T-helper 2 cell treated with Interferon-gamma antibody and Interleukin-4, amounts not matched to agents 100 ng/mL and 5 ng/mL, for 36 hours (primary cell): ENCODE results near the gene MLXIP. TPM values are rescaled to one million over a fixed set of nuclear protein-coding genes. Genes with fewer than 3 reads are reported as not detected.
"Not testable (repeated sequence)": the region's sequence is repeated elsewhere in the genome, so short reads cannot be mapped to it uniquely, and the experiment has no call there.

Source experiments
- intact Hi-C: fragments of 100-400 bp; cut with micrococcal nuclease; formaldehyde crosslinking; loops from one replicate; pipeline ENCODE4 v1.15.1; 2023
- total RNA-seq: library from RNA; stranded (reverse); gene quantifications from 2 replicates; pipeline ENCODE4 v1.2.3, GENCODE V29; 2022

MLXIP gene
- total RNA-seq, 1 donor from 2014 or later = 44.7 TPM

- intact Hi-C loops = no loop called here
These were observed 27.2 kb upstream of the MLXIP start for GRCh38 chr12:122051231-122051876.

GRCh38 chr12:122052285-122052684 lies 26.3 kb upstream of the MLXIP start:
- intact Hi-C loops = no loop called here

GRCh38 chr12:122054842-122055520 lies 23.6 kb upstream of the MLXIP start:
- intact Hi-C loops = loop anchor here (1.0 kb wide), 3 partner anchors 23 to 136 kb away; partner anchors contain the start of gene MLXIP

- intact Hi-C loops = not testable (repeated sequence)
These were observed 22.1 kb upstream of the MLXIP start for GRCh38 chr12:122056406-122056805.

- intact Hi-C loops = no loop called here
These were observed 21.4 kb upstream of the MLXIP start for GRCh38 chr12:122057007-122057735.

GRCh38 chr12:122057769-122058168 lies 20.8 kb upstream of the MLXIP start:
- intact Hi-C loops = no loop called here

GRCh38 chr12:122058549-122059149 lies 19.9 kb upstream of the MLXIP start:
- intact Hi-C loops = no loop called here

GRCh38 chr12:122059203-122059960 lies 19.2 kb upstream of the MLXIP start:
- intact Hi-C loops = no loop called here

GRCh38 chr12:122060081-122060501 lies 18.5 kb upstream of the MLXIP start:
- intact Hi-C loops = no loop called here

- intact Hi-C loops = no loop called here
These were observed 17.3 kb upstream of the MLXIP start for GRCh38 chr12:122061253-122061652.

GRCh38 chr12:122062832-122063693 lies 15.5 kb upstream of the MLXIP start:
- intact Hi-C loops = no loop called here

GRCh38 chr12:122063694-122064024 lies 14.9 kb upstream of the MLXIP start:
- intact Hi-C loops = no loop called here

- intact Hi-C loops = no loop called here
These were observed 14.4 kb upstream of the MLXIP start for GRCh38 chr12:122064025-122064777.

- intact Hi-C loops = no loop called here
These were observed 13.6 kb upstream of the MLXIP start for GRCh38 chr12:122064780-122065588.

GRCh38 chr12:122067548-122067947 lies 11.0 kb upstream of the MLXIP start:
- intact Hi-C loops = no loop called here

GRCh38 chr12:122067966-122068365 lies 10.6 kb upstream of the MLXIP start:
- intact Hi-C loops = no loop called here

GRCh38 chr12:122072031-122072970 lies 6.3 kb upstream of the MLXIP start:
- intact Hi-C loops = no loop called here

GRCh38 chr12:122073815-122074214 lies 4.7 kb upstream of the MLXIP start:
- intact Hi-C loops = no loop called here
